ENCODE data around the gene RUBCN. TPM values are rescaled to one million over a fixed set of nuclear protein-coding genes. Genes with fewer than 3 reads are reported as not detected.

RUBCN gene
- total and polyA plus RNA-seq, 2 of the 13 experiments (the other 11 are each of a cell fraction or from before 2014, with no cell fraction given), result 5.2 to 8.1 TPM

GRCh38 chr3:197750396-197750831 lies 13.7 kb upstream of the RUBCN start:
- Histone ChIP-seq H3K27ac (ENCODE audit: extremely low read length, insufficient read depth, low read length) (peak overlapping the region; percentile 56), H3K27me3 (ENCODE audit: control insufficient read depth in 1 of 2, insufficient read depth in 2 of 2, low read length in 2 of 2) (peaks cover 0 to 5% of the 10 kb centered on the region in 2 experiments; a peak in 1 of 5 replicates), H3K36me3 (replicated peaks in 1 of 2; ENCODE audit: control insufficient read depth in 1 of 2, insufficient read depth in 2 of 2, low read length in 2 of 2) (no peaks in the 10 kb centered on the region), H4K20me1 (ENCODE audit: insufficient read depth, low read length) (peaks cover 7% of the 10 kb centered on the region; the same call in 1 of the 2 replicates), H3K9me3 (ENCODE audit: low read length) (no peaks in the 10 kb centered on the region), H2AFZ (ENCODE audit: low read length) (no peak overlapping the region), H3K9ac (ENCODE audit: insufficient read depth, low read depth, low read length) (peak overlapping the region; percentile 72), H3K4me2 (ENCODE audit: low read depth, low read length) (peak overlapping the region; percentile 85), H3K4me1 (ENCODE audit: insufficient read depth, low read length) (peaks cover 37% of the 10 kb centered on the region), H3K79me2 (ENCODE audit: insufficient read depth, low read length) (peaks cover 32% of the 10 kb centered on the region), H3K4me3 (replicated peaks in 1 of 3; ENCODE audit: insufficient read depth in 1 of 3, low read depth in 2 of 3, low read length in 3 of 3) (peak overlapping the region; percentile 75 to 86 (median 77))
- peak; percentile 81 for ATAC-seq
- WGBS (ENCODE audit: low lambda C conversion rate), result 0% methylated on average over 10 of the region's 43 CpGs
- intact Hi-C loops (cut with micrococcal nuclease; ENCODE audit: unreplicated experiment) (loop anchor here (5.0 kb wide), 1 partner anchor 42 kb away; the partner anchor contains the start of gene LRCH3), in situ Hi-C loops (cut with HindIII; ENCODE audit: extremely low pct_ligation_motif_present, low pct_unique_long_range_greater_than_20kb) (no loop called here)
- ChIA-PET CTCF (ENCODE audit: low intra/inter-chr PET ratio, low total read pairs) (no interaction called here), POLR2A (interaction anchor here (0.8 to 1.9 kb wide), 5 partner anchors 9 to 70 kb away, joined by 3 to 6 read pairs (median 4); partner anchors contain the start of genes LRCH3 and RUBCN)
- BruUV-seq (replicated peaks), result TSS peak; percentile 58
- no peak for DNase-seq (ENCODE audit: low spot score)
- no peak for FAIRE-seq
- peak; percentile 59 for TF ChIP-seq RBM39 (IDR thresholded peaks at IDR 0.05; ENCODE audit: low read depth, low read length, poor library complexity, severe bottlenecking)
- peak; percentile 20; the same call in 1 of the 2 replicates for TF ChIP-seq ZNF501 (CRISPR knock-in tag; IDR thresholded peaks at IDR 0.05)
- no peak for TF ChIP-seq CEBPB (IDR thresholded peaks at IDR 0.05; ENCODE audit: borderline replicate concordance, low read depth, low read length)
- TF ChIP-seq RBFOX2 (IDR thresholded peaks at IDR 0.05; ENCODE audit: low read depth, low read length), result 0 out of 2 replicates have a peak, but pooled peaks have one; percentile 35
- peak; percentile 69 for TF ChIP-seq YY1 (IDR thresholded peaks at IDR 0.05; ENCODE audit: insufficient read depth, insufficient replicate concordance, low read depth, low read length)
- TF ChIP-seq ESRRA (CRISPR knock-in tag; IDR thresholded peaks at IDR 0.05; ENCODE audit: low read depth), result no peak
- TF ChIP-seq GABPB1 (CRISPR knock-in tag; IDR thresholded peaks at IDR 0.05), result 0 out of 2 replicates have a peak, but pooled peaks have one; percentile 19
- 0 out of 2 replicates have a peak, but pooled peaks have one; percentile 76 for TF ChIP-seq ZSCAN30 (CRISPR knock-in tag; IDR thresholded peaks at IDR 0.05)
- TF ChIP-seq ZNF768 (CRISPR knock-in tag; IDR thresholded peaks at IDR 0.05), result 0 out of 2 replicates have a peak, but pooled peaks have one; percentile 8
- peak; percentile 56; the same call in 1 of the 2 replicates for TF ChIP-seq KMT2A (CRISPR knock-in tag; IDR thresholded peaks at IDR 0.05)
- no peak for TF ChIP-seq RFX1 (IDR thresholded peaks at IDR 0.05)
- TF ChIP-seq ETV5 (CRISPR knock-in tag; IDR thresholded peaks at IDR 0.05; ENCODE audit: borderline replicate concordance), result peak; percentile 12; the same call in 1 of the 2 replicates
- TF ChIP-seq MIXL1 (CRISPR knock-in tag; IDR thresholded peaks at IDR 0.05), result no peak
- TF ChIP-seq ZNF292 (CRISPR knock-in tag; IDR thresholded peaks at IDR 0.05; ENCODE audit: borderline replicate concordance, low read depth), result 0 out of 2 replicates have a peak, but pooled peaks have one; percentile 7
- TF ChIP-seq SIN3A (IDR thresholded peaks at IDR 0.05; ENCODE audit: borderline replicate concordance, low read depth, low read length), result peak; percentile 71; the same call in 1 of the 2 replicates
- no peak for TF ChIP-seq ZNF280B (CRISPR knock-in tag; IDR thresholded peaks at IDR 0.05; ENCODE audit: borderline replicate concordance)
- TF ChIP-seq DMAP1 (CRISPR knock-in tag; IDR thresholded peaks at IDR 0.05), result 0 out of 2 replicates have a peak, but pooled peaks have one; percentile 2
- no peak for TF ChIP-seq ZNF274 (CRISPR knock-in tag; IDR thresholded peaks at IDR 0.05)
- peak; percentile 46; the same call in 1 of the 2 replicates for TF ChIP-seq UBTF (CRISPR knock-in tag; IDR thresholded peaks at IDR 0.05)
- no peak for TF ChIP-seq ZNF496 (CRISPR knock-in tag; IDR thresholded peaks at IDR 0.05; ENCODE audit: insufficient replicate concordance)
- no peak for TF ChIP-seq TP53 (CRISPR knock-in tag; conservative IDR thresholded peaks at IDR 0.05)
- TF ChIP-seq RAD21 (CRISPR knock-in tag; IDR thresholded peaks at IDR 0.05), result 0 out of 2 replicates have a peak, but pooled peaks have one; percentile 21
